ENCODE data around the gene ZFP3. TPM values are rescaled to one million over a fixed set of nuclear protein-coding genes. Genes with fewer than 3 reads are reported as not detected.
"Not testable (repeated sequence)": the region's sequence is repeated elsewhere in the genome, so short reads cannot be mapped to it uniquely, and the experiment has no call there.

ZFP3 gene
- total and polyA plus RNA-seq, 2 of the 4 experiments (the other 2 are of a cell fraction), result 0.54 to 0.75 TPM

- dilution Hi-C loops (cut with HindIII; ENCODE audit: low sequenced_read_pairs, unreplicated experiment); H3K36me3 ChIP-seq (ENCODE audit: control insufficient read depth, insufficient read depth, low read length): not testable (repeated sequence)
Observed at GRCh38 chr17:5135131-5135712, 57.0 kb downstream of the ZFP3 start.

More at GRCh38 chr17:5135131-5135712, 57.0 kb downstream of the ZFP3 start:
- H3K27ac ChIP-seq (ENCODE audit: insufficient read depth, low read length); H3K9me1 ChIP-seq (ENCODE audit: insufficient read depth, low read length); POLR2A ChIA-PET (ENCODE audit: unreplicated experiment); intact Hi-C loops (cut with micrococcal nuclease); in situ Hi-C loops (cut with MboI; ENCODE audit: low sequenced_read_pairs); H3K4ac ChIP-seq (ENCODE audit: low read depth, low read length); BruUV-seq (replicated peaks); H3K9ac ChIP-seq (ENCODE audit: low read depth, low read length); ATAC-seq (ENCODE audit: low read depth); H3K79me1 ChIP-seq (ENCODE audit: low read depth in 1 of 2, low read length in 2 of 2); H4K20me1 ChIP-seq (ENCODE audit: insufficient read depth, low read length); H3K9me3 ChIP-seq (ENCODE audit: control insufficient read depth, insufficient read depth, low read length); H4K5ac ChIP-seq (ENCODE audit: low read depth, low read length); H3K18ac ChIP-seq (ENCODE audit: low read depth, low read length); H2AK5ac ChIP-seq (ENCODE audit: low read depth, low read length); H4K91ac ChIP-seq (ENCODE audit: insufficient read depth, low read depth, low read length); H2BK120ac ChIP-seq (ENCODE audit: low read depth, low read length); H3K23ac ChIP-seq (ENCODE audit: low read depth, low read length); H3K27me3 ChIP-seq (ENCODE audit: control insufficient read depth, insufficient read depth, low read length); H2BK5ac ChIP-seq (ENCODE audit: low read depth, low read length, poor library complexity, severe bottlenecking); H2AFZ ChIP-seq (replicated peaks; ENCODE audit: low read length, poor library complexity); H2BK15ac ChIP-seq (ENCODE audit: low read depth, low read length); CTCF ChIA-PET; H3K14ac ChIP-seq (replicated peaks; ENCODE audit: low read depth, low read length); H4K8ac ChIP-seq (ENCODE audit: low read depth in 2 of 2, low read length in 2 of 2); H3K56ac ChIP-seq (ENCODE audit: extremely low read depth, insufficient read depth, low read length); H3K4me1 ChIP-seq (ENCODE audit: control insufficient read depth, insufficient read depth, low read length); H2BK20ac ChIP-seq (ENCODE audit: low read depth, low read length); H2AK9ac ChIP-seq (replicated peaks; ENCODE audit: low read depth, low read length, poor library complexity); H3K4me3 ChIP-seq (ENCODE audit: insufficient read depth, low read depth, low read length): not testable (repeated sequence)
- peak; percentile 35 for DNase-seq
- no CpG with 5 or more reads among the region's 8 CpGs for WGBS, 2 experiments (ENCODE audit: extremely low coverage in 2 of 2, insufficient read length in 1 of 2)
- peak overlapping the region; percentile 55; the same call in 1 of the 2 replicates for H3K4me2 ChIP-seq (ENCODE audit: low read depth, low read length)
